KBM-7 (cell line): ENCODE measurements around the gene DNAJC17.

ENCODE experiments used
- DNase-seq: peaks from one replicate; pipeline ENCODE4 v3.0.0-alpha.2; 2015
- in situ Hi-C: fragments of 300-500 bp; cut with MboI; formaldehyde crosslinking; loops from 2 replicates; pipeline ENCODE4 v1.14.3; 2020; ENCODE audit warnings: low sequenced_read_pairs, low pct_unique_long_range_greater_than_20kb, mixed read lengths

DNAJC17 gene

DNA sequence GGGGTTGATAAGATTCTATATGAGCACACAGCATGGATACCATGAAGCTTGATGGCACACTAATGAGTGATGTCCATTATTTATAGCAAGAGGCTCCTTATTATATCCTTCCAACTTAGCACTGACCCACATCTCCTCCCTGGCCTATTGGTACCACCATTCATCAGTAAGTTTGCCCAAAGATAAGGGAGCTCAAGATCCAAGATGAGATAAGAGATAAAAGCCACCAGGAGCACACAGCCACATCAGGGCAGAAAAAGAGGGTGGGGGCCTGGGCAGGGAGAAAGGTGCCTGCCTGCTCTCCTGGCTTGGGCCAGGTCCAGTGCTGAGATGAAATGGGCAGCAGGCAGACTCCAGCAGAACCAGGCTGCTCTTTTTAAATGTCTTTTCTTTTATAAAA is 25.6 kb upstream of the DNAJC17 start:
- no peak for DNase-seq
- in situ Hi-C loops, result no loop called here

DNA sequence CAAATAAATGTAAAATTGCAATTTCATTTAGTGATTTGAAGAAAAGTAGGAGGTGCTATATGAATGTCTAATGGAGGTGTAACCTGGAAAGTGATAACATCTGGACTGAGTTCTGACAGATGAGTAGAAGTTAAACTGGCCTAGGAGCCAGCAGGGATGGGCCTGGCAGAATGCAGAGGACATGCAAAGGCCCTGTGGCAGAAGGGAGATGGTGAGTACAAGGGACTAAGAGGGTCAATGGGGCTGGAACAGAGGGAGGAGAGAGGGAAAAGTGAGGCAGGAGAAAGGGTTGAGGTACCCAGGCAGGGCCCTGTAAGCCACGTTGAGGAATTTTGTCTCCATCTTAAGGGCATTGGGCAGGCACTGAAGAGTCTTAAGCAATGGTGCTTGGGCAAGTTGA is 24.6 kb upstream of the DNAJC17 start:
- DNase-seq, result no peak
- in situ Hi-C loops, result no loop called here

DNA sequence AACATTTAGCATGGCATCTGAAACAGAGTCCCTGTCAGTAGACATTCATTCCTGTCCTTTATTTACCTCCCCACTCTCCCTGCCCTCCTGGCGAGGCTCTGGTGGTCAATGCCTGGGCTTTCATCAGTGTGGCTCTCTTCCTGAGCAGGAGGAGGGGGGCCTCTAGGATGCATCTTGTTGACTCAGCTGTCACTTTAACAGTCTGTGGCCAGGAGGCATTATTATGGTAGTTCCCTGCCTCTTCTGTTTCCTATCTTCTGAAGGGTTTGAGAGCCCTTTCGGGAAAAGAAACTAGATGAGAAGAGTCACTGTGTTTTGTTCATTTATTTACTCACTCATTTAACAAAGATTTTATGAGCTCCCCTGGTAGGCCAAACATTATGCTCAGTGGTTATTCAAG is 23.6 kb upstream of the DNAJC17 start:
- in situ Hi-C loops, result no loop called here
- no peak for DNase-seq

DNA sequence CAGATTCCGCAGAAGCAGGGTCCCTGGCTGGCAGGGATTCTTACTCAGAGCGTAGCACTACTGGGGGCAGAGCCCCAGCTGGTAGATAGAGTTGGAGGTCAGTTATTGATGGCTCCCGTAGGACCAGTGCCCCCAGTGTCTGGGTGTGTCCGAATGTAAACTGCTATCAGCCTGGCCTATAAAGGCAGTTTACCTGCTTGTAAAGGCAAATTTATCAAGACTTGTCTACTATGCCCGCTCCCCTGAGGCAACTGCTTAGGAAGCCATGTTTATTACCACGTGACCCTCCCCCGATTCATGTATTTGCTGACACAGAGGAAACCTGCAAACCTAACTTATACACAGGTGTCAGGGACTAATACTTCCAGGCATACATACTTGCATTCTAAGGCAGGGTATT is 21.8 kb upstream of the DNAJC17 start:
- DNase-seq, result no peak
- in situ Hi-C loops, result no loop called here

DNA sequence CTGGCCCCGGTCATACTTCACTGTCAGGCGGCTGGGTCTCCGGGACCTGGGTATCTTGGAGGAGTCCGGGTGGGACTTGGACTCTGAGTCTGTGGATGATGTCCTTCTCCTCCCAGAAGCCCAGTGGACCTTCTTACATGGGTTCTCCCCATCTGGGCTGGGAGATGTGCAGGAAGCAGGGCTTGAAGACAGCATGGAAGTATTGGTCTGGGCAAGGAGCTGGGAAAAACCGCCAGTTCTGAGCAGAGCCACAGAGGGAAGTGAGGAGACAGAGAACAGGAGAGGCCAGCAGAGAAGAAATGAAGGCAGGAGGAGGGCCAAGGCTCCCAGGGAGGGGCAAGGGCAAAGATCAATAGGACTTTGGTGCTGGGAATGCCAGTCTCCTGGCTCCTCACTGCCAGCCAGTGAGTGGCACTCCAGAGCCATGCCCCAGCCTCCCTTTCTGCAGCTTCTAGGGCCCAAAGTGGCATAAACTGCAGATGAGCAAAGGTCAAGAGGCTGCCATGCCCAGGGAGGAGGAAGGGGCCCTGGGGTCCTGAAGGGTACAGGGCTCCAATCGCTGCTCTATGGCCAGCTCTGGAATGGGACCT is 21.3 kb upstream of the DNAJC17 start, which contains the start of gene PPP1R14D:
PPP1R14D (minus strand) TSS at position 262 of the 590 bp plus-strand sequence; CDS start at position 195, 67 bp downstream.
- no peak for DNase-seq
- in situ Hi-C loops, result no loop called here

DNA sequence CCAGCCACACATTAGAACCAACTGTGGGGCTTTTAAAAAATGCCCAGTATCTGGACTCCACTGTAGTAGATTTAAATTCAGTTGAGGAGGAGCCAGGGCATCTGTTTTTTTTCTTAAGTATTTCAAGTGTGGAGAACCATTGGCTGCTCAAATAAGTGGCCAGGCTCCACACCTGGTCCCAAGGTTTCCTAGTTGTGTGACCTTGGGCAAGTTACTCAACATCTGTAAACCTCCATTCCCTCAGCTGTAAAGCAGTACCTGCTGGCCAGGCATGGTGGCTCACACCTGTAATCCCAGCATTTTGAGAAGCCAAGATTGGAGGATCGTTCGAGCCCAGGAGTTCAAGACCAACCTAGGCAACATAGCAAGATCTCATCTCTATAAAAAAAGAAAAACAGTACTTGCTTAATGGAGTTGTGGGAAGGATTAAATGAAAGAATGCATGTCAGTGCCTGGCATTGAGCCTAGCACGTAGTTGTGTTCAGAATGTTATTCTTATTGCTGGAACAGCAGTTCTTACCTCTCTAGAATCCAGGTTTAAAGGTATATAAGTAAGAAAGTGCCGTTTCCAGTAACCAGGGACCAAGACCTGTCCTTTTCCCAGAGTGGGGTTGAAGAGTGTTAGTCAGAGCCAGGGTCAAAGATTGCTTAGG is 19.3 kb upstream of the DNAJC17 start:
- no peak for DNase-seq
- in situ Hi-C loops, result no loop called here

DNA sequence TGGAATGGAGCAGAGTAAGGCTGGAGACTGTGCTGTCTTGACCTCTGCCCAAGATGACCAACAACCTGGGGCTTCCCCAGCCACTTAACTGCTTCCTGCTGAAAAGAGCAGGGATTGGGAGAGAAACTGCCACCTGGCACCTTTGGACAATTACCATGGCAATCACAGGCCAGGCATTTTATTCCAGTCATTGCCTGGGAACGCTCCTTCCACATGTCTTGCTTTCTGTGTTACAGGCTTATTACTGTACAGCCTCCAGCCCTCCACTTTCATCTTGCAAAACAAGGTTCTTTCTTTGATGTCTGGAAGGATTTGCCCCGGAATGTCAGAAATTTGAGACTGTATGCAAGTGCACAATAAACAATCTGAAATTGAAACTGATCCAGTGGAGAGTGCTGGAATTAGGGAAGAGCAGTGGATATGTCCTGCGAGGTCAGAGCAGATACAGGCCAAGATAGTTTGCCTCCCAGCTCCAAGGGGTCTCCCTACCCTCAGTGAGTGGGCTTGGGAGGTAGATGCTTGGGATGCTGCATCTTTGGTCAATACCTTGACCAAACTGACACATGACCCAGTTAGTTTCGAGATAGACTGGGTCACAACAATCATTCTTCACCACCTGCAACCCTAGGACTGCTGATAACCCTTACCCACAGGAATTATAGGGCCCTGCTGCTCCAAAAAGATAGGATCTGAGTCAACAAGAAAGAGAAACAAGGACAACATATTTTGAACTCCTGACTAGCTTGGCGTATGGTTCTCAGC is 18.6 kb upstream of the DNAJC17 start:
- in situ Hi-C loops, result no loop called here
- DNase-seq, result no peak

DNA sequence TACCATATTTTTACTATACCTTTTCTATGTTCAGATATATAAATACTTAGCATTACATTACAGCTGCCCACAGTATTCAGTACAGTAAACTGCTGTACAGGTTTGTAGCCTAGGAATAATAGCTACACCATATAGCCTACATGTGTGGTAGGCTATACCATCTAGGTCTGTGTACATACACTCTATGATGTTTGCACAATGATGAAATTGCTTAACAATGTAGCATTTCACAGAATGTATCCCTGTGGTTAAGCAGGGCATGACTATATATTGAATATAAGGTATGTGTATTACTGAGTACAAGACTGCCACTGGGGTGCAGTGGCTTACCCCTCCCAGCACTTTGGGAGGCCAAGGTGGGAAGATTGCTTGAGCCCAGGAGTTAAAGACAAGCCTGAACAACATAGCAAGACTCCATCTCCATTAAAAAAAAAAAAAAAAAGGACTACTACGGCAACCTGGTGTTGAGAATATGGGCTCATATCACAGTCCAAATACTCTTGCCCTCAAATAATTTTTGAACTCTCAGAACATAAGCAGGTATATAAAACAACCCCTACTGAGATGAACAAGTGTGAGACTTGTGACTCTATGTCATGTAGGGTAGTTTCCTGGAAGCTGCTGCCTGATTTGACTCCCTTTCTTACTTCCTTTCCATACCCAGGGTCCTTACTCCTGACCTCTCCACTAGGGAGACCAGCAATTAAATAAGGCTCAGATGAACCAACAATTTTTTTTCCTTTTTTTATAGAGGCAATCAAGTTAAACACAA is 16.5 kb upstream of the DNAJC17 start:
- in situ Hi-C loops, result no loop called here
- DNase-seq, result no peak

DNA sequence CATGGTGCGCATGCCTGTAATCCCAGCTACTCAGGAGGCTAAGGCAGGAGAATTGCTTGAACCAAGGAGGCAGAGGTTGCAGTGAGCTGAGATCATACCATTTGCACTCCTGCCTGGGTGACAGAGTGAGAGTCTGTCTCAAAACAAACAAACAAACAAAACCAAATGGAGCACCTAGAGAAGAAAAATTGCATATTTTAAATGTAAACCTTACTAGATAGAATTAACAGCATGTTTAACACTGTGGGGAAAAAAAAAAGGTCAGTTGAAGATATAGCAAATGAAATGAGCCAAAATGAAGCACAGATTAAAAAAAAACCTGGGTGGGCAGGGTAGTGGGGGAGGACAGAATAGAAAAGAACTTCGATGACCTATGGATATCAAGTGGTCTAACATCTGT is 13.9 kb upstream of the DNAJC17 start:
- no peak for DNase-seq
- in situ Hi-C loops, result no loop called here

DNA sequence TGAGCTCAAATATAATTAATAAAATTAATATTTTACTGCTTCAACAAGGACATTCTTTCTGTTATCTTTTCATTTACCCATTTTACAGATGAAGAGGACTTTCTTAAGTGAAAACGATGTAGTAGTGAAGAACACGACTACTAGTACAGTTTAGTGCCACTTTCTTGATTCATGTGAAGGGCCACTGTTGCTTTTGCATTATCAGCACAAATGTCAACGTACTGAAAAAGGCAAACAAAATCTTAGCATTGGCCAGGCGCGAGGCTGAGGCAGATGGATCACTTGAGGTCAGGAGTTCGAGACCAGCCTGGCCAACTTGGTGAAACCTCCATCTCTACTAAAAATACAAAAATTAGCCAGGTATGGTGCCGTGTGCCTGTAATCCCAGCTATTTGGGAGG is 11.8 kb upstream of the DNAJC17 start:
- in situ Hi-C loops, result no loop called here
- DNase-seq, result no peak

DNA sequence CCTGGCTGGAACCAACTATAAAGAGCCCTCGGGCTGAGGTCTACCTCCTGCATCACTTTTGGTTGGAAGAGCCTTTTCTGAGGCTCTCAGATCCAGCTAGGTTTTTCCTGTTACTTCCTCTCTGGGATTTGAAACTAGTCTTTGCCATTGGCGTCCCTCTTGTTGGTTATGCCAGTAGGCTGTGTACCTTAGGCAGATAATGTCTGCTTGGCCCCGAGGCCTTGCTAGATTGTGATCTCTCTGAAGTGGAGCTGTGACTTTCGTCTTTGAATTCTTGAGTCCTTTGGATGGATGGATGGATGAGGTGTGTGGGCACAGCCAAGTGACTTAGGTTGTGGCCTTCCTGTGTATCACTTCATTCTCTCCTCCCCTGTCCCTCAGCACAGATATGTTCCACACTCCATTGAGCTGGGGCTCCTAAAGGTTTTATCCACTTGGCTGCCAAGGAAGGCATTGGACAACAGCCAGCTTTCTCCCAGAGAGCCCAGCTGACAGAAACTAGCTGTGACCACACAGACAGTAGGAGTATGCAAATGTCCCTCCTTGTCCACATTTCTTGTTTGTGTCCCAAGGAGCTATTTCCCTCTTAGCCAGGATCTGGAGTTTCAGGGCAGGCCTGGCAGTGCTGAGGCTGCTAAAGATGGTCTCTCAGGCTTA is 7.9 kb upstream of the DNAJC17 start:
- no peak for DNase-seq
- in situ Hi-C loops, result no loop called here

DNA sequence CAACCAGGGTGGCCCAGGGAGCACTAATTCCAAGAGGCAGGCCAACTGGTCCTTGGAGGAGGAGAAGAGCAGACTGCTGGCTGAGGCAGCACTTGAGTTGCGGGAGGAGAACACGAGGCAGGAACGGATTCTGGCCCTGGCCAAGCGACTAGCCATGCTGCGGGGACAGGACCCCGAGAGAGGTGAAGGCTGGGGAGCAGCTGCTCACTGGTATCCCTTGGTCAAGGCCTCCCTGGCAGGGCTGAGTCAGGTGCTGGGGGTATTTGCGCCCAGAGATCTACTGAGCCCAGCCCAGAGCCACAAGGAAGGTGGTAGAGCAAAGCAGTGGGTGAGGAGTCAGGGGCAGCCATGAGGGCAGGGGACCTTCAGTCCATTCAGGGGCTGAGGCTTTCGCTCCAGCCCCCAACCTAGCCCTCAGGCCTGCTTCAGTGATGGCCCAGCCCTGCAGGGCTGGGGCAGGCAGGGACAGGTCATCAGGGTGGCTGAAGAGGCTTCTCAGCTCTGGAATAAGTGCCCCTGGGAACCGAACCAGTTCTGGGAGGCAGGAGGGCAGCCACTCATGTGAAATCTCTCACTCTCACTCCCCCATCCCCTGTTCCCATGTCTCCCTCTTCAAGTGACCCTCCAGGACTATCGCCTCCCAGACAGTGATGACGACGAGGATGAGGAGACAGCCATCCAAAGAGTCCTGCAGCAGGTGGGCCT is 5.6 kb upstream of the DNAJC17 start:
- in situ Hi-C loops, result no loop called here
- no peak for DNase-seq

DNA sequence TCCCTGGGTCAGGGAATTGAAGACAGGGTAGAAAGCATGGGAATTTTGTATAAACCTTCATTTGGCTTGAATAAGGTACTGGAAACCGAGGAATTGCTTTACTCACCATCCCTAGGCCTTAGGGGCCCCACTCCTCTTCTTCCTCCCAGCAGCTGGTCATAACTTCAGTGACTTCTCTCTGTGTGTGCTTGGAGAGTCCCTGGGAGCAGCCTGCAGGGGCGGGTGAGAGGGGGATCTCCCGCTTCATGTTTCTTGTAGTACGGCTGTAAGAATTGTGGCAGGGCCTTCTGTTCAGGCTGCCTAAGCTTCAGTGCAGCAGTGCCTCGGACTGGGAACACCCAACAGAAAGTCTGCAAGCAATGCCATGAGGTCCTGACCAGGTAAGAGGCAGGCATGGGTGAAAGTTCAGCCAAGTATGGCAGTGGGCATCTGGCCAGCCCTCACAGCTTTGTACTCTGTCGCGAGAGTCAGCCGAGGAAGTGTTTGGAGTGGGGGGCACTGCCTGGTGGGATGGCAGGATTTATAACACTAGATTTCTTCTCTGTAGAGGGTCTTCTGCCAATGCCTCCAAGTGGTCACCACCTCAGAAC is 1.7 kb upstream of the DNAJC17 start:
- DNase-seq, result no peak
- in situ Hi-C loops, result no loop called here

DNA sequence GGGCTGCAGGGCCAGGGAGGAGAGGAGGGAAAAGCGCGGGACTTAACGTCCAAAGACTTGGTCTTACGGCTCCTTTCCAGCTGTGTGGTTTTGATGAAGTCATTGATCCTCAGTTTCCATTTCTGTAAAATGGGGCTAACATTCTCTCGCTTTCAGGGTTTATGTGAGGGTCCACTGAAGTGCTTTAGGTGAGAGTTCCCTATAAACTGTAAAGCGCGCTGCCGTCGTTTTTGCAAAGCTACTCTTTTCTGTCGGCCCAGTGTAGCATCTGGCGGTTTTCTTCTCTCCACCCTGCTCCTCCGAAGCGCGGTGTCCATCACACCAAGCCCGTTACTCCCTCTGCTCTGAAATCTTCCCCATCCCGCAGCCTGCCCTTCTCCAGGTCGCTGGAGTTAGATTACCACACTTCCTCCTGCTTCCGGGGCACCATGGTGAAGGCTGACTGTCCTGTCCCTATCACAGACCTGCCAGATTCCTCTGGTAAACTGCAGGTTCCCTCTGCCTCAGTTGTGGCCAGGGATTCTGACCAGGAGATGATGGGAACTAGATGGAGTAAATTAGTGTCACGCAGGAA is 702 bp upstream of the DNAJC17 start:
- DNase-seq, result no peak
- in situ Hi-C loops, result no loop called here

DNA sequence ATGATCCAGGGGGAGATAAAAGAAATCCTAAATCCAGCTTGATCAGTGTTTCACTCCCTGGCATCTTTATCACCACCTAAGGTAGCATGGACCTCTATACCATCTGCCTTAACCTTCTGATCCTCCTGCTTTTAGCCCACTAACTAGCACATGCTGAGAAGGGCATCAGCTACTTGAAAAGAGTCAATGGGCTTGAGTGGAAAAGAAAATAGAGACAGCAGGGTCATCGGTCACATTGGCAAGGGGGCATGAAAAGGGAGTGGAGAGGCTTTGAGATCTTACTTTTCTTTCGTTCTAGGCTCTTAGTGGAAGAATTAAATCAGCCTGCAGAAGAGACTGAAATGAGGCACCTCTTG is 623 bp downstream of the DNAJC17 start:
- DNase-seq, result no peak
- in situ Hi-C loops, result no loop called here

DNA sequence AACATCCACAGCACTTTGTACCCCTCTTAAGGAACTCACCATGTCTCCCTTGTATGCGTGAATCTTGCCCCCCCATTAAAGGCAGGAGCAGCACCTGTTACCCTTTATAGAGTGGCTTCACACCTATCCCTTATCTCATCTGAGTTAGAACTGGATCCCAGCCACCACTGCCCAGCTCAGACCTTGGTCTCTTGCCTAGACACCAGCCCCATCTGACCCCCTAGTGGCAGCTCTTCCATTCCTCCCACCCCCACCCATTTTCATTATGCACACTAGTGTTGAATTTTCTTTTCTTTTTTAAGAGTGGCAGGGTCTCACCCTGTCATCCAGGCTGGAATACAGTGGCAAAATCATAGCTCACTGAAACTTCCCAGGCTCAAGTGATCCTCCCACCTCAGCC is 3.6 kb downstream of the DNAJC17 start:
- no peak for DNase-seq
- in situ Hi-C loops, result no loop called here

DNA sequence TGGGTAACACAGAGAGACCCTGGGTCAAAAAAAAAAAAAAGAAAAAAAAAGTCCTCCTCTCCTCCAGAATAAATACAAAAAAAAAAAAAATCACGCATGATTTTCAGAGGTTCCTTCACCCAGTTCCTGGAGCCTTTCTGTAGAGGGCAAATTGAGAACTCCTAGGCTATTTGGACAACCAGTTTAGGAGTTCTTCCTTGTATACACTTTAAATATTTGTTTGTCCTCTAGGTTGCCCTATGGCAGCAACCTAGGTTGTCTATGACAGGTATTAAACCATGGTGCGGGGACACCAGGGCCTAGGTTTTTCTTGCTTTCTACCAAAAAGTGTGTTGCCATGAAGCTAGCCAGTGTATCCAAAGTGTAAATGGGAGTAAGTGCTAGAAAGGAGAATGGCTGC is 4.2 kb downstream of the DNAJC17 start:
- in situ Hi-C loops, result no loop called here
- no peak for DNase-seq

DNA sequence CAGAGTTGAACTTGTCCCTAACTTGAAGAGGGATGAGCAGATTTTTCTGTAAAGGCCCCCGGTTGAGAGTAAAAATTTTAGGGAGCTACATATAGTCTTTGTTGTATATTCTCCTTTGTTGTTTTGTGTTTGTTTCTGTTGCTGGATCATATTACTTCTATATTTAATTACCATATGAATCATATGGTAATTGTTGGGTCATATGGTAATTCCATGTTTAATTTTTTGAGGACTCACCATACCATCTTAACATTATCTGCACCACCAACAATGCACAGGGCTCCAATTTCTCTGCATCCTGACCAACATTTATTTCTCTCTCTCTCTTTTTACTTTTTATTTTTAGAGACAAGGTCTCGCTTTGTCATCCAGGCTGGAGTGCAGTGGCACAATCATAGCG is 7.8 kb downstream of the DNAJC17 start:
- DNase-seq, result no peak
- in situ Hi-C loops, result no loop called here
